KMS-11 (cell line): Measurements from ENCODE around the gene ZBTB25.

Experiments
- H2AFZ ChIP-seq: fragments of 200-600 bp; sonication (generic); 2 replicates; pipeline ENCODE4 v1.6.1; 2016; ENCODE audit warnings: antibody characterized with exemption, mixed run types, low read depth
- H3K27ac ChIP-seq: fragments of 200-600 bp; sonication (generic); 2 replicates; pipeline ENCODE4 v1.6.1; 2016; ENCODE audit warnings: mild to moderate bottlenecking, mixed run types
- H3K27me3 ChIP-seq: fragments of 200-600 bp; sonication (generic); 2 replicates; pipeline ENCODE4 v1.6.1; 2017; ENCODE audit warnings: mild to moderate bottlenecking, low read depth, mixed run types, moderate library complexity; ENCODE audit not compliant: insufficient read depth
- H3K36me3 ChIP-seq: fragments of 200-600 bp; sonication (generic); 2 replicates; pipeline ENCODE4 v1.6.1; 2017; ENCODE audit warnings: mild to moderate bottlenecking, mixed run types; ENCODE audit not compliant: insufficient read depth
- H3K4me1 ChIP-seq: fragments of 200-600 bp; sonication (generic); 2 replicates; pipeline ENCODE4 v1.6.1; 2016; ENCODE audit warnings: mild to moderate bottlenecking, low read depth, mixed run types; ENCODE audit not compliant: poor library complexity, severe bottlenecking
- H3K4me2 ChIP-seq: fragments of 200-600 bp; sonication (generic); 2 replicates; pipeline ENCODE4 v1.7.0; 2016; ENCODE audit warnings: mild to moderate bottlenecking, mixed run types
- H3K4me3 ChIP-seq: fragments of 200-600 bp; sonication (generic); IDR thresholded peaks from 2 replicates; pipeline ENCODE4 v1.6.1; 2017; ENCODE audit warnings: low read depth, low read length, mixed read lengths; ENCODE audit not compliant: insufficient read depth
- H3K79me2 ChIP-seq: fragments of 200-600 bp; sonication (generic); 2 replicates; pipeline ENCODE4 v1.6.1; 2016; ENCODE audit warnings: low read depth, mixed run types; ENCODE audit not compliant: insufficient read depth
- H3K9ac ChIP-seq: fragments of 200-600 bp; sonication (generic); 2 replicates; pipeline ENCODE4 v1.6.1; 2016; ENCODE audit warnings: mild to moderate bottlenecking, mixed run types
- H4K20me1 ChIP-seq: fragments of 200-600 bp; sonication (generic); 2 replicates; pipeline ENCODE4 v1.6.1; 2016; ENCODE audit warnings: mild to moderate bottlenecking, mixed run types; ENCODE audit not compliant: insufficient read depth
- TF ChIP-seq, protein P1 (sequence below): fragments of 200-600 bp; sonication (generic); conservative IDR thresholded peaks from 2 replicates; pipeline ENCODE4 v1.6.1; 2017; ENCODE audit warnings: low read depth, mild to moderate bottlenecking, antibody characterized with exemption, low read length, moderate library complexity, mixed read lengths

Gene ZBTB25

DNA sequence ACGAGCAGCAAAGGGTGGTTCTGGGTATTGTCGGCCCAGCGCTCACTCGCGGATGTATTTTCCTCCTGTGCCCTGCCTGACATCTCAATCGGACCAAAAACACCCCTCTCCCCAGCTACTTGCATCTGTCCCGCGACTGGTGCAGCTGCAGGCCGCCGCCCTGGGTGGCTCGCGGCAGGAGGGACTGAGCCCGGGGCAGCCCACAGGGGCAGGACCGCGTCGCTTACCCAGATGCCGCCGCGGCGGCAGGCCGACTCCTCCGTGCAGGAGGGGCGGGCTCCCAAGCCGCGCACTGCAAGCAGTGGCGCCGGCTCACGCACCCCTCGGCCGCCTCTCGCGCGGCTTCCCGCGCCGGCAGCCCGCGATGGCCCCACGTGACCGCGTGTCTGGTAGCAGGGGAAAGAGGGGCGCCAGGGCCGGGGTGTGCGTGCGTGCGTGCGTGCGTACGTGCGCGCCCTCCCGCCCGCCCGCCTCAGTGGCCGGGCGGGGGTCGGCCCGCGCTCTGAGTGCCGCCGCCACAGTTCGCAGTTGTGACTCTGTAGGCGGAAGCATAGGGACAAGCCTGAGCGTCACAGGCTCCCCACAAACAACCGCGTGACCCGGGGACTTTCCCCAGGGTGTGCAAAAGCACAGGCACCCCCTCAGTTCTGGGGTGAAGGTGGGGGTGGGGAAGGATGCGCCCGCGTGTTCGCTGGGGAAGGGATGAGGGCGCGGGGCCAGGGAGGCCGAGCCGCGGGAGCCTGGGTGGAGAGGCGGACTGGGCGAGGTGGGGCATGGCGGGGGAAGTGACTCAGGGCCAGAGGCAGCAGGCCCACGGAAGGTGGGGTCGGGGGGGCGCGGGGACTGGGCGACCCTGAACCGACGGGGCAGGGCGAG, at the start of gene ZBTB25:
Gene ZBTB25 (minus strand): TSS at position 405 of the 876 bp plus-strand sequence. CDS start 13,305 bp downstream, outside the sequence.
- peak within 1 kb of the TSS; percentile 47 for H2AFZ ChIP-seq
- peak within 1 kb of the TSS; percentile 85 for H3K4me2 ChIP-seq
- H3K27ac ChIP-seq = peak within 1 kb of the TSS; percentile 98
- no peaks in the 10 kb centered on the region for H3K27me3 ChIP-seq
- H3K4me3 ChIP-seq = no peak within 1 kb of the TSS
- peak within 1 kb of the TSS; percentile 97 for H3K9ac ChIP-seq
- peaks cover 53% of the 10 kb centered on the region for H3K4me1 ChIP-seq
- no peaks in the 10 kb centered on the region for H3K36me3 ChIP-seq
- H4K20me1 ChIP-seq = no peaks in the 10 kb centered on the region
- peaks cover 81% of the 10 kb centered on the region for H3K79me2 ChIP-seq
- TF ChIP-seq, protein P1, sequence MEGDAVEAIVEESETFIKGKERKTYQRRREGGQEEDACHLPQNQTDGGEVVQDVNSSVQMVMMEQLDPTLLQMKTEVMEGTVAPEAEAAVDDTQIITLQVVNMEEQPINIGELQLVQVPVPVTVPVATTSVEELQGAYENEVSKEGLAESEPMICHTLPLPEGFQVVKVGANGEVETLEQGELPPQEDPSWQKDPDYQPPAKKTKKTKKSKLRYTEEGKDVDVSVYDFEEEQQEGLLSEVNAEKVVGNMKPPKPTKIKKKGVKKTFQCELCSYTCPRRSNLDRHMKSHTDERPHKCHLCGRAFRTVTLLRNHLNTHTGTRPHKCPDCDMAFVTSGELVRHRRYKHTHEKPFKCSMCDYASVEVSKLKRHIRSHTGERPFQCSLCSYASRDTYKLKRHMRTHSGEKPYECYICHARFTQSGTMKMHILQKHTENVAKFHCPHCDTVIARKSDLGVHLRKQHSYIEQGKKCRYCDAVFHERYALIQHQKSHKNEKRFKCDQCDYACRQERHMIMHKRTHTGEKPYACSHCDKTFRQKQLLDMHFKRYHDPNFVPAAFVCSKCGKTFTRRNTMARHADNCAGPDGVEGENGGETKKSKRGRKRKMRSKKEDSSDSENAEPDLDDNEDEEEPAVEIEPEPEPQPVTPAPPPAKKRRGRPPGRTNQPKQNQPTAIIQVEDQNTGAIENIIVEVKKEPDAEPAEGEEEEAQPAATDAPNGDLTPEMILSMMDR = no peak

DNA sequence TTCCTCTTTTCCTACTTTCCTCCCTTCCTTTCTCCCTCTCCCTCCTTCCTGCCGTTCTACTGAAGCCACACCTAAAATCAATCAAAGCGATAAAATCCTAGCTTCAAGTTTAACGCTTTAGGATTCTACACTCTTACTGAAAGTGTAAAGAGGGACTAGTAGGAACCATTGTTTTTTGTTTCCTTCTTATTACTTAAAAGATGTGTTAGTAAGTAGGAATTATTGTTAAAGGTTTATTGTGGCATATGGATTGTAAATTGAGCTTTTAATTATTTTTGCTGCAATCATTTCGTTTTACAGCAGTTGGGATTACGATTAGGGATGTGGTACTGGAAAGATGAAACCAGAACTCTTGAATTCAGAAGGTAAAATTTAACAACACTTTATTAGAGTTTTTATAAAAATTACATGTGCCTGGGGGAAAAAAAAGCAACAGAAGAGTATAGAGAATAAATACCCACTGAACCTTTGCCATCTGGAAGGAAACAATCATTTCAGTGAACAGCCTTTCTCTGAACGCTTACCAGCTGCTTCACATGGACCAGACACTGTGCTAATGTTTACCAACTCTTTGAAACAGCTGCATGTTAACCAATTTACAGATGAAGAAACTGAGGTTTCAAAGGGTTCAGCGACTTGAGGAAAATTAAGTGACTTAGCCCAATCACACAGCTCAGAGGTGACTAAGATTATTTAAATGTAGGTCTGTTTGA, 47.1 kb upstream of the ZBTB25 start:
- Histone ChIP-seq H3K4me2 (no peak overlapping the region), H3K27me3 (no peaks in the 10 kb centered on the region), H3K4me1 (no peaks in the 10 kb centered on the region), H4K20me1 (no peaks in the 10 kb centered on the region), H3K27ac (no peak overlapping the region), H2AFZ (no peak overlapping the region), H3K4me3 (no peak overlapping the region), H3K9ac (no peak overlapping the region), H3K36me3 (no peaks in the 10 kb centered on the region), H3K79me2 (no peaks in the 10 kb centered on the region)
- TF ChIP-seq, protein P1 = no peak

DNA sequence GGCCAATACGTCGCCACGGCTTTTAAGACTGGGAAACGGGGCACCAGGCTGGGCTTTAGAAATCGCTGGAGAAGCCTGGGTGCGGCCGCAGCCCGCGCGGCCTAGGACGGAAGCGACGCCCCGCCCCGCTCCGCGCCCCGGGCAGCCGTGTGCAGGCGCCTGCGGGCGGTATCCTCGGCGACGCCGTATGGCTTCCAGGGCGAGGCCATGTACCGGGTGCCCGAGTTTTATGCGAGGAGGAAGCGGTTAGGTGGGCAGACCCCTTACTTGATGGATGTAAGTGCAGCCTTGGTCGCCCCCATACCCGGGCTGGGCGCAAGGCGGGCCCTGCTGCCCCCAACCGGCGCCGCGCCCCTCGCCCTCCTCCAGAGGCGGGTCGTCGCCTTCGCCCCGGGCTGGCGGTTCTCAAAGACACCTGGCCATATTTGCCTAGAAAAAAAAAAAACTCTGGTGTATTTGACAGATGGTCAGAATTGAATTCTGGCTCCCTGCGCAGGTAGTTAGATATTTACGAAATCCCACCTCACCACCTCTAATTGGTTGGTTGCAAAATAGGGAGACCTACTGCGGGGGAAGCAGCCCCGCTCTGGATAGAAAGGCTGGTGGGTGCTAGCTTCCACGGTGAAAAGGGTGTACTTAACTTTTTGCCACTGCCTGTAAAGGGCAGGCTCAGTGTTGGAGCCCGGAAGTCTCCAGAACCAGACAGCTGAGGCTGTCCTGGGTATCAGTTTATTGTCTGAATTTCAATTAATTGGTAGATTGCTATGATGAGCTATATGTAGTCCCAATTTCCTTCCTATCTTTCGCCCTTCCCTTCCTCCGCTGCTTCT, 46.4 kb upstream of the ZBTB25 start, which contains the start of gene PPP1R36:
Gene PPP1R36 (plus strand): TSS at position 171 of the 830 bp plus-strand sequence. CDS start 37 bp downstream, at position 208.
- Histone ChIP-seq H3K4me3 (no peak within 1 kb of the TSS), H3K9ac (no peak within 1 kb of the TSS)

More for the DNA sequence above, 46.4 kb upstream of the ZBTB25 start, which contains the start of gene PPP1R36:
- H3K36me3 ChIP-seq = no peaks in the 10 kb centered on the region
- no peaks in the 10 kb centered on the region for H3K27me3 ChIP-seq
- H3K79me2 ChIP-seq = no peaks in the 10 kb centered on the region
- H2AFZ ChIP-seq = no peak within 1 kb of the TSS
- H3K4me1 ChIP-seq = no peaks in the 10 kb centered on the region
- no peak within 1 kb of the TSS for H3K4me2 ChIP-seq
- no peaks in the 10 kb centered on the region for H4K20me1 ChIP-seq
- no peak within 1 kb of the TSS for H3K27ac ChIP-seq
- TF ChIP-seq, protein P1 = no peak
